Testis (tissue), 2 donors: ENCODE data around the gene RGS11.

Experiments used
- POLR2A ChIP-seq: fragments of 450-650 bp; IDR thresholded peaks from one replicate; pipeline ENCODE4 v1.6.1; 2017; ENCODE audit warnings: antibody characterized with exemption, mild to moderate bottlenecking, moderate library complexity
- TF ChIP-seq, protein P1 (sequence below), 3 experiments: fragments of 450-650 bp in 2 of 3; fragments of 200-600 bp in 1 of 3; sonication (generic) in 1 of 3; IDR thresholded peaks; one replicate each; pipeline ENCODE4 v1.5.1; 2016 to 2019; ENCODE audit warnings: antibody characterized with exemption in 3 of 3, mild to moderate bottlenecking in 2 of 3, moderate library complexity in 1 of 3

DNA sequence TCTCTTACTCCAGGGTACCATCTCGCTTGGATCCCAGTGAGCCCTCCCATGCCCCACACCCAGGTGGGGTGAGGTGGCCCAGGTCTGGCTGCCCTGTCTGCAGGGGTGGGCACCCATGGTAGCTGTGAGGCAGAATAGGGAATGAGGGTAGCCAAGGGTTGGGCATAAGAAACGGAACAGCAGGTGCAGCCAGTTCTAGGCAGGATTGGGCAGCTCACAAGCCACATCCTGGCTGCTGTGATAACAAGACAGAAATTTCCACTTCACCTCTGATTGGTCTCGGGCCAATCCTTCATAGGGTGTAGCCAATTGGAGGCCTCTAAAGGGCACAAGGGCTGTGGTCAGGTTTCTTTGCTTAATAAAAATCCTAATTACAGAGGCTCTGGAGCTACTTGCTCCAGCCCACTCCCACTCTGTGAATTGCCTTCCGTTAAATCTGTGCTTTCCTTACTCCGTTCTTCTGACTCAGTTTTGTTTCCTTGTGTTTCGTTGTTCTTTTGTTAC is 3.2 kb upstream of the RGS11 start:
- TF ChIP-seq, protein P1, sequence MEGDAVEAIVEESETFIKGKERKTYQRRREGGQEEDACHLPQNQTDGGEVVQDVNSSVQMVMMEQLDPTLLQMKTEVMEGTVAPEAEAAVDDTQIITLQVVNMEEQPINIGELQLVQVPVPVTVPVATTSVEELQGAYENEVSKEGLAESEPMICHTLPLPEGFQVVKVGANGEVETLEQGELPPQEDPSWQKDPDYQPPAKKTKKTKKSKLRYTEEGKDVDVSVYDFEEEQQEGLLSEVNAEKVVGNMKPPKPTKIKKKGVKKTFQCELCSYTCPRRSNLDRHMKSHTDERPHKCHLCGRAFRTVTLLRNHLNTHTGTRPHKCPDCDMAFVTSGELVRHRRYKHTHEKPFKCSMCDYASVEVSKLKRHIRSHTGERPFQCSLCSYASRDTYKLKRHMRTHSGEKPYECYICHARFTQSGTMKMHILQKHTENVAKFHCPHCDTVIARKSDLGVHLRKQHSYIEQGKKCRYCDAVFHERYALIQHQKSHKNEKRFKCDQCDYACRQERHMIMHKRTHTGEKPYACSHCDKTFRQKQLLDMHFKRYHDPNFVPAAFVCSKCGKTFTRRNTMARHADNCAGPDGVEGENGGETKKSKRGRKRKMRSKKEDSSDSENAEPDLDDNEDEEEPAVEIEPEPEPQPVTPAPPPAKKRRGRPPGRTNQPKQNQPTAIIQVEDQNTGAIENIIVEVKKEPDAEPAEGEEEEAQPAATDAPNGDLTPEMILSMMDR (IDR thresholded peaks at IDR 0.05): no peak
- no peak for TF ChIP-seq POLR2A
